Thoracic aorta (tissue), 2 donors: ENCODE data around the gene CAVIN1. TPM values are rescaled to one million over a fixed set of nuclear protein-coding genes. Genes with fewer than 3 reads are reported as not detected.
"Not testable (repeated sequence)": the region's sequence is repeated elsewhere in the genome, so short reads cannot be mapped to it uniquely, and the experiment has no call there.

ENCODE experiments used
- ATAC-seq: fragments of 150-250 bp; one replicate; pipeline ENCODE4 v1.8.0; 2017; ENCODE audit warnings: low read depth; ENCODE audit not compliant: insufficient number of reproducible peaks, low FRiP score
- DNase-seq: peaks from one replicate; pipeline ENCODE4 v3.0.0-alpha.2; 2020; ENCODE audit warnings: low spot score
- H3K27ac ChIP-seq, 2 donors: fragments of 200-600 bp; sonication (generic); 1 replicate in 1 of 2; 2 replicates in 1 of 2; pipeline ENCODE4 v1.5.1; 2016; ENCODE audit warnings: mild to moderate bottlenecking in 2 of 2, moderate library complexity in 2 of 2
- H3K27me3 ChIP-seq: fragments of 200-600 bp; sonication (generic); replicated peaks from 2 replicates; pipeline ENCODE4 v1.6.0; 2016; ENCODE audit warnings: mild to moderate bottlenecking; ENCODE audit not compliant: insufficient read depth
- H3K36me3 ChIP-seq: fragments of 200-600 bp; sonication (generic); one replicate; pipeline ENCODE4 v1.5.1; 2016
- H3K4me1 ChIP-seq, 2 donors: fragments of 200-600 bp; sonication (generic); 1 replicate in 1 of 2; 2 replicates in 1 of 2; pipeline versions ENCODE4 v1.5.1 to v1.6.0; 2016; ENCODE audit warnings: low read depth in 2 of 2, mild to moderate bottlenecking in 1 of 2; ENCODE audit not compliant: control insufficient read depth in 1 of 2
- H3K4me3 ChIP-seq: fragments of 200-600 bp; sonication (generic); 2 replicates; pipeline ENCODE4 v1.5.1; 2016; ENCODE audit warnings: mild to moderate bottlenecking
- H3K9me3 ChIP-seq: fragments of 200-600 bp; sonication (generic); 2 replicates; pipeline ENCODE4 v1.5.1; 2016
- CTCF ChIP-seq: fragments of 200-600 bp; sonication (generic); IDR thresholded peaks from one replicate; pipeline ENCODE4 v1.5.1; 2019; ENCODE audit warnings: antibody characterized with exemption
- total RNA-seq, 2 donors: library from RNA; depleted of rRNA; stranded (reverse); fragments of >200 nt; gene quantifications; one replicate each; pipeline versions ENCODE4 v1.1.0 to v1.2.3, GENCODE V29; 2016

CAVIN1 gene
- total RNA-seq, 2 donors from 2014 or later, result 579 to 938 TPM

DNA sequence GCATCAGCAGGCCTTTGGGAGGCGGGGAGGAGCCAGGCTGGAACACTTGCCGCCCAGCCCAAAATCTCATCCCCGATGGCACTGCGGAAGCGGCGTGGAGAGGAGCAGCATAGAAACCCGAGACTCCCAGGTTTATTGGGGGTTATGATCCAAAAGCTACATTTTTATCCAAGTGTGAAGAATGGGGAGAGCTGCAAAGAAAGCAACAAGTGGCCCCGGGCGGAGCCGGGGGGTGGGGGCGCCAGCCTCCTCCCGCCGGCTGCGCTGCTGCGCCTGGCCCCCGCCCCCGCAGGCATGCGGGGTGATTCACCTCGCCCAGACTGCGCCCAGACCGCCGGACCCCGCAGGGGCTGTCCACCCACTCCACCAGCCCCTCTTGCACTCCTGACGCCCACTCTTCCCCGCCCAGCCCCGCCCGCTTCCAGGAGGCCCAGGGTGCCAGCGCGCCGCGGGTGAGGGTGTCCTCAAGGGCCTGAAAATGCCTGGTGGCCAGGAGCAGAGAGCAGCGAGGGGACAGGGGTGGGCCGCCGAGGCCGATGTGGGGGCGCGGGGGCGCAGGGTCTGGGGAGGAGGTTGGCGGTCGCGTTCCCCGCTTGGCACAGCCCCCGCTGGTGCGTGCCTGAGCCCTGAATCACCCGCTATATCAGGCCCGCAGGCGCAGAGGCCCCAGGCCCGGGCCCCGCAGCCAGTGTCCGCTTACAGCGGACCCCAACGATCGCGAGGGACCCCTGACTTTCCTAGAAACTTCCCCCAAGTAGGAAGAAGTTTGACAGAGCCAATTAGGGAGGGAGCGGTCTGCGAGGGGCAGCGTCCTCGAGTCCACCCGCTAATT lies 1.3 kb downstream of the CAVIN1 start:
- Histone ChIP-seq H3K36me3 (no peaks in the 10 kb centered on the region), H3K4me1 (peaks cover 32 to 56% of the 10 kb centered on the region in 2 donors), H3K27me3 (no peaks in the 10 kb centered on the region), H3K9me3 (no peaks in the 10 kb centered on the region), H3K27ac (peak overlapping the region; percentile 99 to 100), H3K4me3 (peak overlapping the region; percentile 100)
- DNase-seq (no peak), ATAC-seq (no peak)
- TF ChIP-seq CTCF, result no peak

GRCh38 chr17:42421136-42421506 lies 1.9 kb downstream of the CAVIN1 start:
- H3K4me3 ChIP-seq, result peak overlapping the region; percentile 100
- no peak for DNase-seq
- H3K27me3 ChIP-seq, result no peaks in the 10 kb centered on the region
- peak overlapping the region; percentile 99 to 100 for H3K27ac ChIP-seq
- ATAC-seq, result no peak
- no peak for TF ChIP-seq CTCF
- peaks cover 32 to 62% of the 10 kb centered on the region in 2 donors for H3K4me1 ChIP-seq
- H3K36me3 ChIP-seq, result no peaks in the 10 kb centered on the region
- H3K9me3 ChIP-seq, result no peaks in the 10 kb centered on the region

DNA sequence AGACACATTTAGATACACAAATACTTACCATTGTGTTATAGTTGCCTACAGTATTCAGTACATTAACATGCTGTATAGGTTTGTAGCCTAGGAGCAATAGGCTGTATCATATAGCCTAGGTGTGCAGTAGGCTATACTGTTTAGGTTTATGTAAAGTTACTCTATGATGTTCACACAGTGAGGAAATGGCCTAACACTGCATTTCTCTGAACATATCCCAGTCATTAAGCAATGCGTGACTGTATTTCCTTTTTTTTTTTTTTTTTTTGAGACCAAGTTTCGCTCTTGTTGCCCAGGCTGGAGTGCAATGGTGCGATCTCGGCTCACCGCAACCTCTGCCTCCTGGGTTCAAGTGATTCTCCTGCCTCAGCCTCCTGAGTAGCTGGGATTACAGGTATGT lies 5.1 kb downstream of the CAVIN1 start:
- Histone ChIP-seq H3K27ac (peak overlapping the region; percentile 53 to 68), H3K4me3 (peak overlapping the region; percentile 100), H3K4me1 (peaks cover 50 to 79% of the 10 kb centered on the region in 2 donors)
- DNase-seq, ATAC-seq, H3K36me3 ChIP-seq, H3K9me3 ChIP-seq, H3K27me3 ChIP-seq: not testable (repeated sequence)

DNA sequence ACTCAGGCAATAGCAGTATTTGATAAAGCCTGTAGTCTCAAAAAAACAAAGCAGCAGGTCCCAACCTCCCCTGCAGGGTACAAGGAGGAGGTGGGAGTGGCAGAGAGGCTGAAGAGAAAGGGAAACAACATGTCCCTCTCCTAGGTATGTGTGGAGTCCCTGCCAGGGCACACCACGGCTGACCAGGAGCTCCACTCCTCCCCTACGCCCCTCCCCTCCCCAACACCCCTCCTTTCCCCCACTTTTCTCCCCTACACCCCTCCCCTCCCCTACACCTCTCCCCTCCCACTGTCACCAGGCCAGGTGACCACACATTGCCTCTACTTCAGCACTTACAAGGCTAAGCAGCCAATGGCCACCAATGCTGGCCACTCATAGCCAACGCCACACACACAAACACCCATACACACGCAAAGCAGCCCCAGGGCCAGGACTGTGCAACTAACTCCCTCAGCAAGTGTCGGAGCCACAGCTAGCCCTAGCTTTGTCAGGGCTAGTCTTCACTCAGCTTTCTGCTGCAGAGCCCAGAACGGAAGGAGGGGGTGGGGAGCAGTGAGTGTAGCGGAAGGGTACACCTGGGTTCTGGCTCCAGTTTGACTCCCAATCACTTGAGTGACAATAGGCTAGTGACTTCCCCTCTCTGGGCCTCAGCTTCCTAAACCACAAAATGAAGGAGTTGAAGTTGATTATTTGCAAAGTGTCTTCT lies 8.2 kb downstream of the CAVIN1 start:
- DNase-seq (no peak), ATAC-seq (no peak)
- peaks cover 66 to 99% of the 10 kb centered on the region in 2 donors for H3K4me1 ChIP-seq
- H3K4me3 ChIP-seq, result peak overlapping the region; percentile 18
- H3K27me3 ChIP-seq, result no peaks in the 10 kb centered on the region
- TF ChIP-seq CTCF, result no peak
- H3K27ac ChIP-seq, result peak overlapping the region; percentile 25 to 68
- H3K36me3 ChIP-seq, result no peaks in the 10 kb centered on the region
- no peaks in the 10 kb centered on the region for H3K9me3 ChIP-seq

- Histone ChIP-seq H3K4me1 (peaks cover 65 to 100% of the 10 kb centered on the region in 2 donors), H3K27me3 (no peaks in the 10 kb centered on the region), H3K36me3 (no peaks in the 10 kb centered on the region), H3K27ac (peak overlapping the region; percentile 25 to 68), H3K4me3 (no peak overlapping the region), H3K9me3 (no peaks in the 10 kb centered on the region)
- DNase-seq (no peak), ATAC-seq (no peak)
- TF ChIP-seq CTCF, result no peak
Measured at GRCh38 chr17:42413464-42414040, 9.5 kb downstream of the CAVIN1 start.
